GM12878 (cell line): ENCODE measurements around the gene PPP1R15A. TPM values are rescaled to one million over a fixed set of nuclear protein-coding genes. Genes with fewer than 3 reads are reported as not detected.

Experiments
- ATF7 ChIP-seq: fragments of 450-650 bp; IDR thresholded peaks from 2 replicates; pipeline ENCODE4 v1.6.1; 2016; ENCODE audit warnings: low read depth, mild to moderate bottlenecking
- CEBPB ChIP-seq, 2 experiments: fragments of 150-350 bp in 1 of 2; IDR thresholded peaks; 2 replicates each; pipeline ENCODE4 v1.6.1; 2012 to 2014; ENCODE audit warnings: low read depth in 2 of 2, low read length in 2 of 2, borderline replicate concordance in 1 of 2, inconsistent platforms in 1 of 2
- CHD1 ChIP-seq: IDR thresholded peaks from 2 replicates; pipeline ENCODE4 v1.6.1; 2012; ENCODE audit warnings: low read depth, low read length, improper control_type of control experiment
- EZH2 ChIP-seq: IDR thresholded peaks from 2 replicates; pipeline ENCODE4 v1.6.1; 2012; ENCODE audit warnings: low read depth, mild to moderate bottlenecking, control low read depth, inconsistent platforms, low read length, borderline replicate concordance; ENCODE audit not compliant: control insufficient read depth
- IRF5 ChIP-seq: fragments of 450-650 bp; IDR thresholded peaks from 2 replicates; pipeline ENCODE4 v1.6.1; 2017; ENCODE audit warnings: borderline replicate concordance
- MEF2B ChIP-seq: fragments of 450-650 bp; IDR thresholded peaks from 2 replicates; pipeline ENCODE4 v1.6.1; 2018; ENCODE audit warnings: mild to moderate bottlenecking, moderate library complexity; ENCODE audit not compliant: partially characterized antibody, poor library complexity, severe bottlenecking
- MXI1 ChIP-seq: fragments of 150-350 bp; IDR thresholded peaks from 2 replicates; pipeline ENCODE4 v1.6.1; 2011; ENCODE audit warnings: low read depth, mild to moderate bottlenecking, inconsistent platforms, low read length, improper control_type of control experiment
- NBN ChIP-seq: fragments of 450-650 bp; IDR thresholded peaks from 2 replicates; pipeline ENCODE4 v1.6.1; 2016
- NRF1 ChIP-seq: conservative IDR thresholded peaks from 2 replicates; pipeline ENCODE4 v1.6.1; 2011; ENCODE audit warnings: mild to moderate bottlenecking, low read depth, low read length, improper control_type of control experiment
- RAD21 ChIP-seq: IDR thresholded peaks from 2 replicates; pipeline ENCODE4 v1.6.1; 2011; ENCODE audit warnings: mild to moderate bottlenecking, low read depth, low read length, moderate library complexity; ENCODE audit not compliant: insufficient read depth
- RCOR1 ChIP-seq: conservative IDR thresholded peaks from 2 replicates; pipeline ENCODE4 v1.6.1; 2012; ENCODE audit warnings: low read depth, low read length, improper control_type of control experiment
- RUNX3 ChIP-seq: IDR thresholded peaks from 2 replicates; pipeline ENCODE4 v1.6.1; 2012; ENCODE audit warnings: low read length, inconsistent platforms
- SIX5 ChIP-seq: IDR thresholded peaks from 2 replicates; pipeline ENCODE4 v1.6.1; 2011; ENCODE audit warnings: mild to moderate bottlenecking, low read depth, low read length, moderate library complexity; ENCODE audit not compliant: severe bottlenecking
- SMAD1 ChIP-seq: fragments of 450-650 bp; IDR thresholded peaks from 2 replicates; pipeline ENCODE4 v1.6.1; 2018; ENCODE audit warnings: mild to moderate bottlenecking, low read depth; ENCODE audit not compliant: partially characterized antibody
- SMARCA5 ChIP-seq: fragments of 450-650 bp; IDR thresholded peaks from 2 replicates; pipeline ENCODE4 v1.6.1; 2017; ENCODE audit warnings: mild to moderate bottlenecking
- SP1 ChIP-seq: IDR thresholded peaks from one replicate; pipeline ENCODE4 v1.6.1; 2011; ENCODE audit warnings: low read depth, low read length
- SRF ChIP-seq, 2 experiments: IDR thresholded peaks; 2 replicates each; pipeline ENCODE4 v1.6.1; 2011; ENCODE audit warnings: low read depth in 2 of 2, low read length in 2 of 2, mild to moderate bottlenecking in 1 of 2, moderate library complexity in 1 of 2
- polyA plus RNA-seq, 11 experiments: library from polyadenylated mRNA; depleted of rRNA in 4 of 11; unstranded in 6 of 11; stranded (reverse) in 5 of 11; fragments of >200 nt; fragmentation: Nextera tagmentation in 4 of 11; fragmentation: Illumina TruSeq in 1 of 11; extraction: Ambion mirVana in 4 of 11; extraction: Trizol in 1 of 11; gene quantifications; 1 replicate in 1 of 11; 2 replicates in 10 of 11; pipeline versions ENCODE4 v1.2.1 to v1.2.3, GENCODE V29; 2011 to 2016; ENCODE audit warnings: inconsistent platforms in 2 of 11, missing spikeins in 2 of 11, low read depth in 1 of 11
- total RNA-seq, 4 experiments: library from RNA; depleted of rRNA in 3 of 4; stranded (reverse); fragments of >200 nt in 3 of 4; fragmentation: Illumina TruSeq in 1 of 4; extraction: Trizol in 1 of 4; gene quantifications; 2 replicates each; pipeline versions ENCODE4 v1.2.1 to v1.2.3, GENCODE V29; 2013 to 2021
- TF ChIP-seq, protein P1 (sequence below): fragments of 450-650 bp; formaldehyde crosslinking; IDR thresholded peaks from 2 replicates; pipeline ENCODE4 v1.5.0; 2022; ENCODE audit warnings: mild to moderate bottlenecking, missing genetic modification characterization
- TF ChIP-seq, protein P2 (sequence below): IDR thresholded peaks from 2 replicates; pipeline ENCODE4 v1.6.1; 2011; ENCODE audit warnings: low read depth, low read length, improper control_type of control experiment, borderline replicate concordance
- TF ChIP-seq, protein P3 (sequence below): fragments of 450-650 bp; formaldehyde crosslinking; IDR thresholded peaks from 2 replicates; pipeline ENCODE4 v1.4.0; 2022; ENCODE audit warnings: mild to moderate bottlenecking, moderate library complexity
- TF ChIP-seq, protein P4 (sequence below): IDR thresholded peaks from 2 replicates; pipeline ENCODE4 v1.6.1; 2011; ENCODE audit warnings: borderline replicate concordance, low read depth, mild to moderate bottlenecking, moderate library complexity, low read length; ENCODE audit not compliant: insufficient read depth, poor library complexity, severe bottlenecking

Gene PPP1R15A
- total and polyA plus RNA-seq, 10 of the 15 experiments (the other 5 are each of a cell fraction or from before 2014, with no cell fraction given) = 0.68 to 50.8 (median 27.7) TPM

GRCh38 chr19:48835734-48836088, 36.5 kb upstream of the PPP1R15A start (continued):
- TF ChIP-seq, protein P1, sequence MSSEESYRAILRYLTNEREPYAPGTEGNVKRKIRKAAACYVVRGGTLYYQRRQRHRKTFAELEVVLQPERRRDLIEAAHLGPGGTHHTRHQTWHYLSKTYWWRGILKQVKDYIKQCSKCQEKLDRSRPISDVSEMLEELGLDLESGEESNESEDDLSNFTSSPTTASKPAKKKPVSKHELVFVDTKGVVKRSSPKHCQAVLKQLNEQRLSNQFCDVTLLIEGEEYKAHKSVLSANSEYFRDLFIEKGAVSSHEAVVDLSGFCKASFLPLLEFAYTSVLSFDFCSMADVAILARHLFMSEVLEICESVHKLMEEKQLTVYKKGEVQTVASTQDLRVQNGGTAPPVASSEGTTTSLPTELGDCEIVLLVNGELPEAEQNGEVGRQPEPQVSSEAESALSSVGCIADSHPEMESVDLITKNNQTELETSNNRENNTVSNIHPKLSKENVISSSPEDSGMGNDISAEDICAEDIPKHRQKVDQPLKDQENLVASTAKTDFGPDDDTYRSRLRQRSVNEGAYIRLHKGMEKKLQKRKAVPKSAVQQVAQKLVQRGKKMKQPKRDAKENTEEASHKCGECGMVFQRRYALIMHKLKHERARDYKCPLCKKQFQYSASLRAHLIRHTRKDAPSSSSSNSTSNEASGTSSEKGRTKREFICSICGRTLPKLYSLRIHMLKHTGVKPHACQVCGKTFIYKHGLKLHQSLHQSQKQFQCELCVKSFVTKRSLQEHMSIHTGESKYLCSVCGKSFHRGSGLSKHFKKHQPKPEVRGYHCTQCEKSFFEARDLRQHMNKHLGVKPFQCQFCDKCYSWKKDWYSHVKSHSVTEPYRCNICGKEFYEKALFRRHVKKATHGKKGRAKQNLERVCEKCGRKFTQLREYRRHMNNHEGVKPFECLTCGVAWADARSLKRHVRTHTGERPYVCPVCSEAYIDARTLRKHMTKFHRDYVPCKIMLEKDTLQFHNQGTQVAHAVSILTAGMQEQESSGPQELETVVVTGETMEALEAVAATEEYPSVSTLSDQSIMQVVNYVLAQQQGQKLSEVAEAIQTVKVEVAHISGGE (CRISPR knock-in tag) = no peak
- TF ChIP-seq SMAD1 (no peak), NBN (peak; percentile 78; the same call in 1 of the 2 replicates), SP1 (no peak), EZH2 (no peak), SIX5 (no peak), CHD1 (no peak), MEF2B (peak; percentile 17), SRF (IDR thresholded peaks at IDR 0.05; ENCODE audit: low read depth in 2 of 2, low read length in 2 of 2) (no peak), RCOR1 (no peak), ATF7 (no peak; the same call in 1 of the 2 replicates), RUNX3 (peak; percentile 61), RAD21 (peak; percentile 93), NRF1 (no peak), IRF5 (no peak), MXI1 (peak; percentile 53; the same call in 1 of the 2 replicates), CEBPB (IDR thresholded peaks at IDR 0.05; ENCODE audit: borderline replicate concordance in 1 of 2, low read depth in 2 of 2, low read length in 2 of 2) (no peak), SMARCA5 (peak; percentile 94; the same call in 1 of the 2 replicates)
- TF ChIP-seq, protein P2, sequence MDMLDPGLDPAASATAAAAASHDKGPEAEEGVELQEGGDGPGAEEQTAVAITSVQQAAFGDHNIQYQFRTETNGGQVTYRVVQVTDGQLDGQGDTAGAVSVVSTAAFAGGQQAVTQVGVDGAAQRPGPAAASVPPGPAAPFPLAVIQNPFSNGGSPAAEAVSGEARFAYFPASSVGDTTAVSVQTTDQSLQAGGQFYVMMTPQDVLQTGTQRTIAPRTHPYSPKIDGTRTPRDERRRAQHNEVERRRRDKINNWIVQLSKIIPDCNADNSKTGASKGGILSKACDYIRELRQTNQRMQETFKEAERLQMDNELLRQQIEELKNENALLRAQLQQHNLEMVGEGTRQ = peak; percentile 87
- TF ChIP-seq, protein P3, sequence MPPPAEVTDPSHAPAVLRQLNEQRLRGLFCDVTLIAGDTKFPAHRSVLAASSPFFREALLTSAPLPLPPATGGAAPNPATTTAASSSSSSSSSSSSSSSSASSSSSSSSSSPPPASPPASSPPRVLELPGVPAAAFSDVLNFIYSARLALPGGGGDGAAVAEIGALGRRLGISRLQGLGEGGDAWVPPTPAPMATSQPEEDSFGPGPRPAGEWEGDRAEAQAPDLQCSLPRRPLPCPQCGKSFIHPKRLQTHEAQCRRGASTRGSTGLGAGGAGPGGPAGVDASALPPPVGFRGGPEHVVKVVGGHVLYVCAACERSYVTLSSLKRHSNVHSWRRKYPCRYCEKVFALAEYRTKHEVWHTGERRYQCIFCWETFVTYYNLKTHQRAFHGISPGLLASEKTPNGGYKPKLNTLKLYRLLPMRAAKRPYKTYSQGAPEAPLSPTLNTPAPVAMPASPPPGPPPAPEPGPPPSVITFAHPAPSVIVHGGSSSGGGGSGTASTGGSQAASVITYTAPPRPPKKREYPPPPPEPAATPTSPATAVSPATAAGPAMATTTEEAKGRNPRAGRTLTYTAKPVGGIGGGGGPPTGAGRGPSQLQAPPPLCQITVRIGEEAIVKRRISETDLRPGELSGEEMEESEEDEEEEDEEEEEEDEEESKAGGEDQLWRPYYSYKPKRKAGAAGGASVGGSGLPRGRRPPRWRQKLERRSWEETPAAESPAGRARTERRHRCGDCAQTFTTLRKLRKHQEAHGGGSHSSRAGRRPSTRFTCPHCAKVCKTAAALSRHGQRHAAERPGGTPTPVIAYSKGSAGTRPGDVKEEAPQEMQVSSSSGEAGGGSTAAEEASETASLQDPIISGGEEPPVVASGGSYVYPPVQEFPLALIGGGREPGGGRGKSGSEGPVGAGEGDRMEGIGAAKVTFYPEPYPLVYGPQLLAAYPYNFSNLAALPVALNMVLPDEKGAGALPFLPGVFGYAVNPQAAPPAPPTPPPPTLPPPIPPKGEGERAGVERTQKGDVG (CRISPR knock-in tag) = no peak
- TF ChIP-seq, protein P4, sequence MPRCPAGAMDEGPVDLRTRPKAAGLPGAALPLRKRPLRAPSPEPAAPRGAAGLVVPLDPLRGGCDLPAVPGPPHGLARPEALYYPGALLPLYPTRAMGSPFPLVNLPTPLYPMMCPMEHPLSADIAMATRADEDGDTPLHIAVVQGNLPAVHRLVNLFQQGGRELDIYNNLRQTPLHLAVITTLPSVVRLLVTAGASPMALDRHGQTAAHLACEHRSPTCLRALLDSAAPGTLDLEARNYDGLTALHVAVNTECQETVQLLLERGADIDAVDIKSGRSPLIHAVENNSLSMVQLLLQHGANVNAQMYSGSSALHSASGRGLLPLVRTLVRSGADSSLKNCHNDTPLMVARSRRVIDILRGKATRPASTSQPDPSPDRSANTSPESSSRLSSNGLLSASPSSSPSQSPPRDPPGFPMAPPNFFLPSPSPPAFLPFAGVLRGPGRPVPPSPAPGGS = no peak
